ENCODE data around the gene ASCC3. TPM values are rescaled to one million over a fixed set of nuclear protein-coding genes. Genes with fewer than 3 reads are reported as not detected.

Gene ASCC3
- total and polyA plus RNA-seq, 2 donors (not counting 1 experiment from before 2014, with no cell fraction given) = 9.0 to 42.3 TPM

- H3K9me3 Mint-ChIP-seq (ENCODE audit: insufficient read depth) = peaks cover 2% of the 10 kb centered on the region
- POLR2A ChIA-PET = no interaction called here
- H3K27me3 ChIP-seq (replicated peaks in 1 of 4; ENCODE audit: control extremely low read depth in 1 of 4, control insufficient read depth in 3 of 4, insufficient read depth in 4 of 4, low read length in 3 of 4) = no peaks in the 10 kb centered on the region
Measured at GRCh38 chr6:100670056-100670455, 211.1 kb downstream of the ASCC3 start.

DNA sequence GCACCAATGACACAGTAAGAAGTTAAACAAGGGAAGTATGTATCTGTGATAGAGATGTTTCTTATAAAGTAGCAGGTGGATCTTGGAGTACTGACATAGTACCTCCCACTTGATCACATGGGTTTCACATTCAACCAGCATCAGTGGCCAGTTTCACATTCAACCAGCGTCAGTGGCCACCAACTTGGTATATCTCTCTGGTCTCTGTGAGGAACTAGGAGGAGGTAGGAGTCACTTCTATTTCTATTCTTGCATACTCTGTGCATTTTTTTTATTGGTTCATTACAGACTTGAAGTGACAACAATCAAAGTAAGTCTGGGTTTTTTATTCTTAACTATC lies 216.1 kb downstream of the ASCC3 start:
- Histone ChIP-seq H3K36me3 (replicated peaks in 1 of 2; ENCODE audit: control extremely low read depth in 1 of 2, control insufficient read depth in 1 of 2, extremely low read depth in 1 of 2, insufficient read depth in 2 of 2, low read length in 1 of 2) (peaks cover 0 to 1% of the 10 kb centered on the region in 2 experiments), H3K27ac (ENCODE audit: low read length in 2 of 2) (peak overlapping the region in 1 of 2 donors; percentile 3), H3K4me2 (replicated peaks; ENCODE audit: low read depth, low read length, poor library complexity, severe bottlenecking) (no peak overlapping the region), H3K79me2 (ENCODE audit: control insufficient read depth, insufficient read depth, low read length) (no peaks in the 10 kb centered on the region), H3K9ac (ENCODE audit: low read length) (no peak overlapping the region), H3K9me3 (ENCODE audit: control extremely low read depth in 1 of 3, control insufficient read depth in 2 of 3, insufficient read depth in 1 of 3, low read length in 2 of 3) (no peaks in the 10 kb centered on the region), H3K27me3 (replicated peaks in 1 of 4; ENCODE audit: control extremely low read depth in 1 of 4, control insufficient read depth in 3 of 4, insufficient read depth in 4 of 4, low read length in 3 of 4) (no peaks in the 10 kb centered on the region), H3K4me1 (ENCODE audit: control insufficient read depth in 2 of 2, insufficient read depth in 2 of 2, low read length in 2 of 2) (no peaks in the 10 kb centered on the region), H2AFZ (ENCODE audit: insufficient read depth, low read depth, low read length, poor library complexity, severe bottlenecking) (no peak overlapping the region), H4K20me1 (ENCODE audit: control insufficient read depth, insufficient read depth, low read length, poor library complexity, severe bottlenecking) (no peaks in the 10 kb centered on the region), H3K4me3 (ENCODE audit: control extremely low read depth in 1 of 5, extremely low read depth in 1 of 5, insufficient read depth in 1 of 5, low read depth in 2 of 5, low read length in 4 of 5) (no peak overlapping the region)
- Mint-ChIP-seq H3K9me3 (ENCODE audit: insufficient read depth) (no peaks in the 10 kb centered on the region), H3K4me3 (no peak overlapping the region), H3K27ac (no peak overlapping the region), H3K4me1 (peaks cover 5% of the 10 kb centered on the region), H3K27me3 (no peaks in the 10 kb centered on the region)
- ChIA-PET POLR2A (no interaction called here), CTCF (interaction anchor here (0.6 to 3.2 kb wide), 9 partner anchors 8 to 797 kb away, joined by 3 to 13 read pairs (median 6); no protein-coding TSS in a partner anchor)
- ATAC-seq (ENCODE audit: low read depth) (peak; percentile 17), DNase-seq (peak; percentile 14)
- intact Hi-C loops (cut with micrococcal nuclease) = loop anchor here (2.0 kb wide), 1 partner anchor 548 kb away; no protein-coding TSS in a partner anchor
- TF ChIP-seq CTCF (IDR thresholded peaks at IDR 0.05) (no peak), EZH2 (IDR thresholded peaks at IDR 0.05; ENCODE audit: borderline replicate concordance, insufficient read depth, low read depth, low read length, poor library complexity, severe bottlenecking) (no peak)
- no CpG with 5 or more reads among the region's 1 CpG for whole genome bisulfite sequencing (ENCODE audit: insufficient coverage)

More at GRCh38 chr6:100670056-100670455, 211.1 kb downstream of the ASCC3 start:
- no peaks in the 10 kb centered on the region for H3K79me2 ChIP-seq (ENCODE audit: control insufficient read depth, insufficient read depth, low read length)
- intact Hi-C loops (cut with micrococcal nuclease) = no loop called here
- H4K20me1 ChIP-seq (ENCODE audit: control insufficient read depth, insufficient read depth, low read length, poor library complexity, severe bottlenecking) = no peaks in the 10 kb centered on the region
- peaks cover 0 to 4% (median 0%) of the 10 kb centered on the region in 3 donors for H3K9me3 ChIP-seq (ENCODE audit: control extremely low read depth in 1 of 3, control insufficient read depth in 2 of 3, insufficient read depth in 1 of 3, low read length in 2 of 3)
- no peak overlapping the region for H3K9ac ChIP-seq (ENCODE audit: low read length)
- no peak overlapping the region for H3K4me2 ChIP-seq (replicated peaks; ENCODE audit: low read depth, low read length, poor library complexity, severe bottlenecking)
- no peak overlapping the region for H2AFZ ChIP-seq (ENCODE audit: insufficient read depth, low read depth, low read length, poor library complexity, severe bottlenecking)
- H3K36me3 ChIP-seq (replicated peaks in 1 of 2; ENCODE audit: control extremely low read depth in 1 of 2, control insufficient read depth in 1 of 2, extremely low read depth in 1 of 2, insufficient read depth in 2 of 2, low read length in 1 of 2) = peaks cover 0 to 7% of the 10 kb centered on the region in 2 experiments
- no CpG with 5 or more reads among the region's 2 CpGs for WGBS (ENCODE audit: insufficient coverage)
- TF ChIP-seq EZH2 (IDR thresholded peaks at IDR 0.05; ENCODE audit: borderline replicate concordance, insufficient read depth, low read depth, low read length, poor library complexity, severe bottlenecking) (no peak), CTCF (IDR thresholded peaks at IDR 0.05) (no peak)
- Mint-ChIP-seq H3K4me1 (no peaks in the 10 kb centered on the region), H3K27me3 (no peaks in the 10 kb centered on the region), H3K4me3 (no peak overlapping the region), H3K27ac (no peak overlapping the region)
- DNase-seq = no peak
- no peaks in the 10 kb centered on the region for H3K4me1 ChIP-seq (ENCODE audit: control insufficient read depth in 2 of 2, insufficient read depth in 2 of 2, low read length in 2 of 2)
- CTCF ChIA-PET = no interaction called here
- no peak for ATAC-seq (ENCODE audit: low read depth)
- no peak overlapping the region for H3K4me3 ChIP-seq (ENCODE audit: control extremely low read depth in 1 of 5, extremely low read depth in 1 of 5, insufficient read depth in 1 of 5, low read depth in 2 of 5, low read length in 4 of 5)
- H3K27ac ChIP-seq (ENCODE audit: low read length in 2 of 2) = no peak overlapping the region
